H1 (cell line): ENCODE data around the gene EPB42.

ENCODE experiments used
- CHD7 ChIP-seq: fragments of 300-600 bp; sonication (generic); IDR thresholded peaks from 2 replicates; pipeline ENCODE4 v1.7.1; 2012; ENCODE audit warnings: low read length, moderate library complexity, mild to moderate bottlenecking, inconsistent platforms; ENCODE audit not compliant: insufficient replicate concordance
- CTCF ChIP-seq, 3 experiments: IDR thresholded peaks; 1 replicate in 2 of 3; 2 replicates in 1 of 3; pipeline versions ENCODE4 v1.5.1 to v1.6.1; 2011; ENCODE audit warnings: low read length in 3 of 3, mild to moderate bottlenecking in 3 of 3, inconsistent platforms in 2 of 3, low read depth in 1 of 3, moderate library complexity in 1 of 3; ENCODE audit not compliant: insufficient read depth in 1 of 3; ENCODE audit errors: control extremely low read depth in 1 of 3
- EGR1 ChIP-seq: IDR thresholded peaks from 2 replicates; pipeline ENCODE4 v1.6.1; 2011; ENCODE audit warnings: low read depth, low read length, borderline replicate concordance
- EZH2 ChIP-seq: fragments of 200-600 bp; sonication (generic); IDR thresholded peaks from 2 replicates; pipeline ENCODE4 v1.7.1; 2012; ENCODE audit warnings: low read depth, mild to moderate bottlenecking, moderate library complexity, low read length, inconsistent platforms; ENCODE audit not compliant: severe bottlenecking
- HDAC2 ChIP-seq, 2 experiments: fragments of 300-600 bp in 1 of 2; sonication (generic) in 1 of 2; IDR thresholded peaks; 2 replicates each; pipeline ENCODE4 v1.6.1; 2011 to 2012; ENCODE audit warnings: low read depth in 2 of 2, low read length in 2 of 2, mild to moderate bottlenecking in 2 of 2, moderate library complexity in 2 of 2, borderline replicate concordance in 1 of 2, inconsistent platforms in 1 of 2
- JUND ChIP-seq: IDR thresholded peaks from 2 replicates; pipeline ENCODE4 v1.6.1; 2011; ENCODE audit warnings: mild to moderate bottlenecking, improper control_type of control experiment, low read length
- PHF8 ChIP-seq: fragments of 200-600 bp; sonication (generic); conservative IDR thresholded peaks from 2 replicates; pipeline ENCODE4 v1.7.1; 2012; ENCODE audit warnings: low read depth, mild to moderate bottlenecking, inconsistent platforms, low read length, moderate library complexity
- POLR2A ChIP-seq, 2 experiments: IDR thresholded peaks; 1 replicate in 1 of 2; 2 replicates in 1 of 2; pipeline ENCODE4 v1.6.1; 2011; ENCODE audit warnings: low read depth in 2 of 2, low read length in 2 of 2, mild to moderate bottlenecking in 2 of 2; ENCODE audit errors: control extremely low read depth in 1 of 2
- RAD21 ChIP-seq, 2 experiments: IDR thresholded peaks in 1 of 2; conservative IDR thresholded peaks in 1 of 2; 2 replicates each; pipeline ENCODE4 v1.6.1; 2011; ENCODE audit warnings: low read depth in 2 of 2, low read length in 2 of 2, improper control_type of control experiment in 1 of 2, inconsistent platforms in 1 of 2, mild to moderate bottlenecking in 1 of 2, moderate library complexity in 1 of 2
- RBBP5 ChIP-seq: IDR thresholded peaks from 2 replicates; pipeline ENCODE4 v1.7.1; 2012; ENCODE audit warnings: low read depth, mild to moderate bottlenecking, inconsistent platforms, low read length, moderate library complexity, borderline replicate concordance
- SAP30 ChIP-seq: fragments of 300-600 bp; sonication (generic); IDR thresholded peaks from 2 replicates; pipeline ENCODE4 v1.7.1; 2012; ENCODE audit warnings: low read length, moderate library complexity, mild to moderate bottlenecking, inconsistent platforms; ENCODE audit not compliant: insufficient read depth, insufficient replicate concordance
- USF2 ChIP-seq: IDR thresholded peaks from 2 replicates; pipeline ENCODE4 v1.6.1; 2011; ENCODE audit warnings: low read length, improper control_type of control experiment

- no peak for TF ChIP-seq RBBP5
- no peak for TF ChIP-seq CTCF (IDR thresholded peaks at IDR 0.05; ENCODE audit: control extremely low read depth in 1 of 3, insufficient read depth in 1 of 3, low read depth in 1 of 3, low read length in 3 of 3)
- no peak for TF ChIP-seq CHD7
- no peak for TF ChIP-seq POLR2A (IDR thresholded peaks at IDR 0.05; ENCODE audit: control extremely low read depth in 1 of 2, low read depth in 2 of 2, low read length in 2 of 2)
- TF ChIP-seq HDAC2 (IDR thresholded peaks at IDR 0.05; ENCODE audit: borderline replicate concordance in 1 of 2, low read depth in 2 of 2, low read length in 2 of 2) = no peak
- no peak for TF ChIP-seq JUND
- no peak for TF ChIP-seq SAP30
- TF ChIP-seq EGR1 = no peak
- no peak for TF ChIP-seq PHF8
- no peak for TF ChIP-seq RAD21 (IDR thresholded peaks at IDR 0.05 in 1 of 2, conservative IDR thresholded peaks at IDR 0.05 in 1 of 2; ENCODE audit: low read depth in 2 of 2, low read length in 2 of 2)
- no peak for TF ChIP-seq USF2
- no peak for TF ChIP-seq EZH2
These were observed 52.4 kb downstream of the EPB42 start for GRCh38 chr15:43168192-43169107.
